GM21619 (cell line): ENCODE results near the gene MDFIC2.
"Not testable (repeated sequence)": the region's sequence is repeated elsewhere in the genome, so short reads cannot be mapped to it uniquely, and the experiment has no call there.

Source experiments
- ATAC-seq: cut with Tn5 transposase; IDR thresholded peaks from one replicate; pipeline ENCODE4 v1.9.1; 2021; ENCODE audit not compliant: unreplicated experiment

Gene MDFIC2

GRCh38 chr3:70261283-70261682, 51.2 kb downstream of the MDFIC2 start:
- ATAC-seq, result no peak

GRCh38 chr3:70256566-70256965, 55.9 kb downstream of the MDFIC2 start:
- ATAC-seq, result peak; percentile 74

- ATAC-seq, result no peak
These were observed 61.9 kb downstream of the MDFIC2 start for GRCh38 chr3:70250492-70250891.

GRCh38 chr3:70249509-70250160, 62.8 kb downstream of the MDFIC2 start:
- ATAC-seq, result no peak

GRCh38 chr3:70248856-70249255, 63.6 kb downstream of the MDFIC2 start:
- ATAC-seq, result no peak

GRCh38 chr3:70247955-70248354, 64.5 kb downstream of the MDFIC2 start:
- ATAC-seq, result no peak

GRCh38 chr3:70245746-70246525, 66.5 kb downstream of the MDFIC2 start:
- no peak for ATAC-seq

- ATAC-seq, result no peak
These were observed 68.0 kb downstream of the MDFIC2 start for GRCh38 chr3:70244422-70244821.

- ATAC-seq, result no peak
These were observed 70.0 kb downstream of the MDFIC2 start for GRCh38 chr3:70242297-70242882.

GRCh38 chr3:70233812-70234211, 78.6 kb downstream of the MDFIC2 start:
- no peak for ATAC-seq

GRCh38 chr3:70233112-70233511, 79.3 kb downstream of the MDFIC2 start:
- ATAC-seq, result no peak

- ATAC-seq, result no peak
These were observed 81.2 kb downstream of the MDFIC2 start for GRCh38 chr3:70231266-70231701.

GRCh38 chr3:70227437-70227836, 85.0 kb downstream of the MDFIC2 start:
- ATAC-seq, result no peak

GRCh38 chr3:70225146-70225545, 87.3 kb downstream of the MDFIC2 start:
- no peak for ATAC-seq

GRCh38 chr3:70224337-70224736, 88.1 kb downstream of the MDFIC2 start:
- no peak for ATAC-seq

- no peak for ATAC-seq
These were observed 94.0 kb downstream of the MDFIC2 start for GRCh38 chr3:70218471-70218870.

GRCh38 chr3:70211274-70211673, 101.2 kb downstream of the MDFIC2 start:
- not testable (repeated sequence) for ATAC-seq

GRCh38 chr3:70201975-70202374, 110.5 kb downstream of the MDFIC2 start:
- no peak for ATAC-seq

GRCh38 chr3:70189884-70190473, 122.5 kb downstream of the MDFIC2 start:
- no peak for ATAC-seq

GRCh38 chr3:70186221-70186620, 126.2 kb downstream of the MDFIC2 start:
- ATAC-seq, result no peak

GRCh38 chr3:70185661-70186060, 126.8 kb downstream of the MDFIC2 start:
- no peak for ATAC-seq
